ENCODE results near the gene MAGEA4.

DNA sequence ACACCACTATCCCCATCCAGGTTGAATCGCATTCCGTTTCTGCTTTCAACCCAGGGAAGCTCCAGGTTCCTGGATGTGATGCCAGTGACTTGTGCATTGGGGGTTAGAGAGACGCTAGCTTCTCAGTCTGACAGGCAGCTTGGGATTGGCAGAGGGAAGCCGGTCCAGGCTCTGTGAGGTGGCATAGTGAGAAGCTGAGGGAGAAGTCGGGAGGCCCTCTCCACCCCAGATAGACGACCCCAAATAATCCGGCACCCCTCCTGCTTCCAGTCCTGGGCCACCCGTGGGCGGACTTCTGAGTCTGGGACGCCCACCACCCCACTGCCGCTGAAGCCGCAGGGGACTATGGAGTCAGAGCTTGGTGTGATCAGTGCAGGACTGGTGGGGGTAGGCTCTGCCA, 7.4 kb downstream of the MAGEA4 start:
- TF ChIP-seq, protein P1, sequence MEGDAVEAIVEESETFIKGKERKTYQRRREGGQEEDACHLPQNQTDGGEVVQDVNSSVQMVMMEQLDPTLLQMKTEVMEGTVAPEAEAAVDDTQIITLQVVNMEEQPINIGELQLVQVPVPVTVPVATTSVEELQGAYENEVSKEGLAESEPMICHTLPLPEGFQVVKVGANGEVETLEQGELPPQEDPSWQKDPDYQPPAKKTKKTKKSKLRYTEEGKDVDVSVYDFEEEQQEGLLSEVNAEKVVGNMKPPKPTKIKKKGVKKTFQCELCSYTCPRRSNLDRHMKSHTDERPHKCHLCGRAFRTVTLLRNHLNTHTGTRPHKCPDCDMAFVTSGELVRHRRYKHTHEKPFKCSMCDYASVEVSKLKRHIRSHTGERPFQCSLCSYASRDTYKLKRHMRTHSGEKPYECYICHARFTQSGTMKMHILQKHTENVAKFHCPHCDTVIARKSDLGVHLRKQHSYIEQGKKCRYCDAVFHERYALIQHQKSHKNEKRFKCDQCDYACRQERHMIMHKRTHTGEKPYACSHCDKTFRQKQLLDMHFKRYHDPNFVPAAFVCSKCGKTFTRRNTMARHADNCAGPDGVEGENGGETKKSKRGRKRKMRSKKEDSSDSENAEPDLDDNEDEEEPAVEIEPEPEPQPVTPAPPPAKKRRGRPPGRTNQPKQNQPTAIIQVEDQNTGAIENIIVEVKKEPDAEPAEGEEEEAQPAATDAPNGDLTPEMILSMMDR (IDR thresholded peaks at IDR 0.05) = no peak
- TF ChIP-seq POLR2A (IDR thresholded peaks at IDR 0.05) (no peak), POLR2AphosphoS5 (IDR thresholded peaks at IDR 0.05) (no peak)
